HUES64 (cell line): ENCODE data around the gene ABCB11.
"Not testable (repeated sequence)": the region's sequence is repeated elsewhere in the genome, so short reads cannot be mapped to it uniquely, and the experiment has no call there.

Source experiments
- H3K27ac ChIP-seq: 2 replicates; pipeline ENCODE4 v1.7.0; 2013; ENCODE audit warnings: low read depth, low read length, inconsistent platforms
- H3K27me3 ChIP-seq: 2 replicates; pipeline ENCODE4 v1.6.1; 2013; ENCODE audit warnings: mild to moderate bottlenecking, low read length; ENCODE audit not compliant: insufficient read depth
- H3K36me3 ChIP-seq: 2 replicates; pipeline ENCODE4 v1.6.1; 2013; ENCODE audit warnings: mild to moderate bottlenecking, low read length; ENCODE audit not compliant: insufficient read depth
- H3K4me1 ChIP-seq: 2 replicates; pipeline ENCODE4 v1.6.1; 2013; ENCODE audit warnings: mild to moderate bottlenecking, low read length, moderate library complexity; ENCODE audit not compliant: insufficient read depth
- H3K4me3 ChIP-seq: 2 replicates; pipeline ENCODE4 v1.5.1; 2013; ENCODE audit warnings: mild to moderate bottlenecking, low read length, moderate library complexity
- H3K9ac ChIP-seq: 2 replicates; pipeline ENCODE4 v1.6.1; 2013; ENCODE audit warnings: mild to moderate bottlenecking, low read depth, low read length
- H3K9me3 ChIP-seq: 2 replicates; pipeline ENCODE4 v1.6.1; 2013; ENCODE audit warnings: low read depth, low read length; ENCODE audit not compliant: insufficient read depth
- WGBS: fragments of 150-250, 120-280 bp; methylation state at CpG from one replicate; pipeline ENCODE4 v1.1.7; 2013; ENCODE audit warnings: missing lambda C conversion rate; 5-methylcytosine and 5-hydroxymethylcytosine counted together

Gene ABCB11

DNA sequence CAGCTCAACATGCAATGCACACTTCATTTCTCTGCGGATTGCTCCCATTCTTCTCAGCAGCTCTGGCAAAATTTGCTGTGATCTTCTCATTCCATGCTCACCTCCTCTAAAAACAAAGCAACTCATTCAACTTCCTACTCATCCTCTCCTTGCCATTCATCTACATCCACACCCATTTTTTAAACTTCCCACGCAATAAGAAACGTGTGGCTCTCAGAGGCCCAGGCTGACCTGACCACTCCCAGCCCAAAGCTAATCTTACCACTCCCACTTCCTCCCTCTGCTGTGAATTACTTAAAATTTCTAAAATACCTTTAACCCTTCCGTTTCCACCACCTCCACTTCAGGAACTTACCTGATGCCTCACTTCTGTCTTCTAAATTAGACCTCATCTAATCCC, 15.2 kb downstream of the ABCB11 start:
- no peaks in the 10 kb centered on the region for H3K36me3 ChIP-seq
- H3K9ac ChIP-seq, result no peak overlapping the region
- H3K4me3 ChIP-seq, result no peak overlapping the region
- H3K27ac ChIP-seq, result no peak overlapping the region
- H3K4me1 ChIP-seq, result no peaks in the 10 kb centered on the region
- WGBS, result 61% methylated on average over 4 of the region's 4 CpGs
- H3K27me3 ChIP-seq, result no peaks in the 10 kb centered on the region; the same call in 1 of the 2 replicates
- no peaks in the 10 kb centered on the region for H3K9me3 ChIP-seq

DNA sequence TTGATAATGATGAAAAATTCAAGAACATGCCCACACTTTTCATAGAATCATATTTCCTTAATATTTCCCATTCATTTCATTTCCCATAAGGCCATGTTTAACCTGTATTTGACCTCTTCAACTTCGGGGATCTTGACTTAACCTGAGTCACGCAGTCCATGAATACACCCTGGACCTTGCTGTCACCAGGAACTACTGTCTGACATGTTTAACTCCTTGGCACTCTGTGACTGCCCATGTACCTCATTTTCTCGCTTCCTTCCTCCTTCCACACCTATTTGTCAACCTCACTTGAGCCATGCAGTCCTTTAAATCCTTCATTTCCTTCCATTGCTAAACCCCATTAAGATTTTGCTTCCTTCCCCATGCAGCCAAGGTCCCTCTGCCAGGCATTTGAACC, 16.3 kb downstream of the ABCB11 start:
- H3K27ac ChIP-seq, result no peak overlapping the region
- no peak overlapping the region for H3K4me3 ChIP-seq
- 94% methylated on average over 3 of the region's 3 CpGs for WGBS
- no peaks in the 10 kb centered on the region for H3K36me3 ChIP-seq
- H3K27me3 ChIP-seq, result no peaks in the 10 kb centered on the region; the same call in 1 of the 2 replicates
- no peaks in the 10 kb centered on the region for H3K4me1 ChIP-seq
- H3K9me3 ChIP-seq, result no peaks in the 10 kb centered on the region
- H3K9ac ChIP-seq, result no peak overlapping the region

- Histone ChIP-seq H3K27me3 (no peaks in the 10 kb centered on the region; the same call in 1 of the 2 replicates), H3K27ac (no peak overlapping the region), H3K4me3 (no peak overlapping the region), H3K9me3 (no peaks in the 10 kb centered on the region), H3K4me1 (no peaks in the 10 kb centered on the region), H3K9ac (no peak overlapping the region), H3K36me3 (no peaks in the 10 kb centered on the region)
- 79% methylated on average over 2 of the region's 4 CpGs for WGBS
Observed at GRCh38 chr2:169013628-169014026, 17.5 kb downstream of the ABCB11 start.

GRCh38 chr2:169012812-169013627, 18.1 kb downstream of the ABCB11 start:
- H3K9ac ChIP-seq, result no peak overlapping the region
- WGBS, result 95% methylated on average over 5 of the region's 6 CpGs
- H3K4me1 ChIP-seq, result no peaks in the 10 kb centered on the region
- H3K4me3 ChIP-seq, result no peak overlapping the region
- no peaks in the 10 kb centered on the region for H3K36me3 ChIP-seq
- H3K27ac ChIP-seq, result no peak overlapping the region
- H3K9me3 ChIP-seq, result no peaks in the 10 kb centered on the region
- no peaks in the 10 kb centered on the region; the same call in 1 of the 2 replicates for H3K27me3 ChIP-seq

GRCh38 chr2:169012191-169012792, 18.8 kb downstream of the ABCB11 start:
- not testable (repeated sequence) for H3K9ac ChIP-seq, H3K9me3 ChIP-seq, H3K36me3 ChIP-seq, H3K27me3 ChIP-seq, H3K27ac ChIP-seq, H3K4me1 ChIP-seq, H3K4me3 ChIP-seq
- WGBS, result 78% methylated on average over 5 of the region's 5 CpGs

- Histone ChIP-seq H3K4me1 (no peaks in the 10 kb centered on the region), H3K9me3 (no peaks in the 10 kb centered on the region), H3K36me3 (no peaks in the 10 kb centered on the region), H3K27me3 (no peaks in the 10 kb centered on the region; the same call in 1 of the 2 replicates), H3K4me3 (no peak overlapping the region), H3K27ac (no peak overlapping the region), H3K9ac (no peak overlapping the region)
- WGBS, result 96% methylated on average over 2 of the region's 2 CpGs
Observed at GRCh38 chr2:169011698-169012097, 19.4 kb downstream of the ABCB11 start.

- WGBS, result 93% methylated on average over 5 of the region's 8 CpGs
- no peaks in the 10 kb centered on the region for H3K27me3 ChIP-seq
- no peak overlapping the region for H3K9ac ChIP-seq
- no peak overlapping the region for H3K27ac ChIP-seq
- no peaks in the 10 kb centered on the region for H3K36me3 ChIP-seq
- no peaks in the 10 kb centered on the region for H3K4me1 ChIP-seq
- H3K9me3 ChIP-seq, result no peaks in the 10 kb centered on the region
- H3K4me3 ChIP-seq, result no peak overlapping the region
Observed at GRCh38 chr2:169010633-169011460, 20.3 kb downstream of the ABCB11 start.

DNA sequence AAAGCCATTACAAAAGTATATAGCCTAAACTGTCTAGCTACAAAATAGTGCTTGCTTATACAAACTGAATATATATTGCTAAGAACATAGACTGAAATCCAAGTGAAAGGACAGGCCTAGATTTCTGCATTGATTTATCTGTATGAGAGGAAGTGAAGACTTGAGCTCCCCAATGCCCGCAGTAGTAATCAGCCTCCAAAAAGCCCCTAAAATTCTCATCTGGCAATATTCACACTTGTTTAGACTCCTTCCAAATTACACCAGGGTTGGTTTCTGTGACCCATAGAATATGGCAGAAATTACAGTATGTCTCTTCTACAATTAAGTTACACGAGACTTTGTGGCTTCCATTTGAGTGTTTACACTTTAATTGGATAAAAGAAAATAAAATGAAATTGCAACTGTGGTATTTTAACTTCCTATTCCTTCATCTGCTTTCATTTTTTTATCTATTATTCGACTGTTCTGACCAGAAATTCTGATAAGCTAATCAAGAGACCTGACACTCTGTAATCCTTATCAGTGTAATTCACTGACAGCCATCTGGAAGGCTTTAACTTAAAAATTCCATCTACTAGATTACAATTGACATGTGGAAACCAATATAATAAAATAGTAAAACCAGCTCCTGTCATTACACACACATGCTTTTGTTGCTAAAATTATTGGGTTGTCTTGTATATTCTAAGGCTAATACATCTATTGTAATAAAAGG, 21.1 kb downstream of the ABCB11 start:
- Histone ChIP-seq H3K9ac (no peak overlapping the region), H3K9me3 (no peaks in the 10 kb centered on the region), H3K4me1 (no peaks in the 10 kb centered on the region), H3K36me3 (no peaks in the 10 kb centered on the region), H3K27ac (no peak overlapping the region), H3K4me3 (no peak overlapping the region), H3K27me3 (no peaks in the 10 kb centered on the region)
- WGBS, result 85% methylated on average over 3 of the region's 3 CpGs

- WGBS, result 72% methylated on average over 2 of the region's 2 CpGs
- Histone ChIP-seq H3K4me1 (no peaks in the 10 kb centered on the region), H3K36me3 (no peaks in the 10 kb centered on the region), H3K9me3 (no peaks in the 10 kb centered on the region), H3K4me3 (no peak overlapping the region), H3K27me3 (no peaks in the 10 kb centered on the region), H3K27ac (no peak overlapping the region), H3K9ac (no peak overlapping the region)
Observed at GRCh38 chr2:169007941-169008340, 23.2 kb downstream of the ABCB11 start.

DNA sequence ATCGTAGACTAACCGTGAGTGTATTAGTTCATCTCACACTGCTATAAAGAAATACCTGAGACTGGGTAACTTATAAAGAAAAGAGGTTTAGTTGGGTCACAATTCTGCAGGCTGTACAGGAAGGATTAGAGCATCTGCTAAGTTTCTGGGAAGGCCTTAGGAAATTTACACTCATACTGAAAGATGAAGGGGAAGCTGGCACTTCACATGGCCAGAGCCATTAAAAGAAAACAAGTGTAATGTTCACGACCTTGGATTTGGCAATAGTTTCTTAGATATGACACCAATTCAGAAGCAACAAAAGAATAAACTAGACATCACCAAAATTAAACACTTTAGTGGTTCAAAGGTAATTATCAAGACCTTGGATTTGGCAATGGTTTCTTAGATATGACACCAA, 23.8 kb downstream of the ABCB11 start:
- Histone ChIP-seq H3K9me3 (no peaks in the 10 kb centered on the region), H3K4me3 (no peak overlapping the region), H3K36me3 (no peaks in the 10 kb centered on the region), H3K27ac (no peak overlapping the region), H3K27me3 (no peaks in the 10 kb centered on the region), H3K4me1 (no peaks in the 10 kb centered on the region), H3K9ac (no peak overlapping the region)
- WGBS, result 100% methylated on average over 3 of the region's 3 CpGs
